ENCODE data around the gene BABAM2. TPM values are rescaled to one million over a fixed set of nuclear protein-coding genes. Genes with fewer than 3 reads are reported as not detected.

BABAM2 gene
- total RNA-seq, 4 donors from 2014 or later: 35.5 to 44.9 (median 39.9) TPM

GRCh38 chr2:28292491-28292890 is 402.0 kb downstream of the BABAM2 start:
- no peak for TF ChIP-seq CTCF (IDR thresholded peaks at IDR 0.05)
- TF ChIP-seq POLR2AphosphoS5 (IDR thresholded peaks at IDR 0.05): no peak
- TF ChIP-seq EP300 (IDR thresholded peaks at IDR 0.05): no peak
- no peak for TF ChIP-seq POLR2A (IDR thresholded peaks at IDR 0.05; ENCODE audit: low read depth)
- Histone ChIP-seq H3K36me3 (no peaks in the 10 kb centered on the region), H3K4me3 (no peak overlapping the region), H3K27ac (replicated peaks in 1 of 4) (no peak overlapping the region), H3K27me3 (no peaks in the 10 kb centered on the region), H3K4me1 (peaks cover 0 to 4% (median 0%) of the 10 kb centered on the region in 4 donors), H3K9me3 (no peaks in the 10 kb centered on the region)
- intact Hi-C loops (cut with DNase I): no loop called here
- WGBS: 84% methylated on average over 2 of the region's 2 CpGs
- no peak for DNase-seq (ENCODE audit: extremely low spot score)

GRCh38 chr2:28293416-28293815 is 402.9 kb downstream of the BABAM2 start:
- no peak for DNase-seq (ENCODE audit: extremely low spot score)
- no peaks in the 10 kb centered on the region for H3K9me3 ChIP-seq
- TF ChIP-seq CTCF (IDR thresholded peaks at IDR 0.05): no peak
- no peak for TF ChIP-seq POLR2A (IDR thresholded peaks at IDR 0.05; ENCODE audit: low read depth)
- TF ChIP-seq POLR2AphosphoS5 (IDR thresholded peaks at IDR 0.05): no peak
- no peak for TF ChIP-seq EP300 (IDR thresholded peaks at IDR 0.05)
- H3K4me3 ChIP-seq: no peak overlapping the region
- WGBS: 93% methylated on average over 2 of the region's 5 CpGs
- H3K4me1 ChIP-seq: no peaks in the 10 kb centered on the region
- no peak overlapping the region for H3K27ac ChIP-seq (replicated peaks in 1 of 4)
- peaks cover 0 to 3% (median 0%) of the 10 kb centered on the region in 4 donors for H3K36me3 ChIP-seq
- intact Hi-C loops (cut with DNase I): no loop called here
- no peaks in the 10 kb centered on the region for H3K27me3 ChIP-seq

- no peaks in the 10 kb centered on the region for H3K27me3 ChIP-seq
- intact Hi-C loops (cut with DNase I): no loop called here
- H3K27ac ChIP-seq (replicated peaks in 1 of 4): no peak overlapping the region
- H3K36me3 ChIP-seq: peaks cover 0 to 5% (median 0%) of the 10 kb centered on the region in 4 donors
- no peak for TF ChIP-seq POLR2A (IDR thresholded peaks at IDR 0.05; ENCODE audit: low read depth)
- no peak for TF ChIP-seq POLR2AphosphoS5 (IDR thresholded peaks at IDR 0.05)
- H3K4me1 ChIP-seq: no peaks in the 10 kb centered on the region
- no peak overlapping the region for H3K4me3 ChIP-seq
- no peaks in the 10 kb centered on the region for H3K9me3 ChIP-seq
- no peak for DNase-seq (ENCODE audit: extremely low spot score)
- 100% methylated on average over 1 of the region's 1 CpG for WGBS
These were observed 403.9 kb downstream of the BABAM2 start for GRCh38 chr2:28294451-28294850.

GRCh38 chr2:28296243-28296642 is 405.7 kb downstream of the BABAM2 start:
- 82% methylated on average over 7 of the region's 7 CpGs for WGBS
- no peak for DNase-seq (ENCODE audit: extremely low spot score)
- Histone ChIP-seq H3K27me3 (no peaks in the 10 kb centered on the region), H3K9me3 (no peaks in the 10 kb centered on the region), H3K4me1 (peaks cover 0 to 13% (median 11%) of the 10 kb centered on the region in 4 donors), H3K36me3 (peaks cover 0 to 16% (median 0%) of the 10 kb centered on the region in 4 donors), H3K4me3 (no peak overlapping the region), H3K27ac (replicated peaks in 1 of 4) (no peak overlapping the region)
- intact Hi-C loops (cut with DNase I): no loop called here
- TF ChIP-seq EP300 (IDR thresholded peaks at IDR 0.05) (no peak), CTCF (IDR thresholded peaks at IDR 0.05) (no peak), POLR2A (IDR thresholded peaks at IDR 0.05; ENCODE audit: low read depth) (no peak), POLR2AphosphoS5 (IDR thresholded peaks at IDR 0.05) (no peak)

- no peak for DNase-seq (ENCODE audit: extremely low spot score)
- Histone ChIP-seq H3K4me1 (peaks cover 0 to 17% (median 17%) of the 10 kb centered on the region in 4 donors), H3K9me3 (no peaks in the 10 kb centered on the region), H3K36me3 (peaks cover 0 to 20% (median 0%) of the 10 kb centered on the region in 4 donors), H3K27me3 (no peaks in the 10 kb centered on the region), H3K4me3 (no peak overlapping the region), H3K27ac (replicated peaks in 1 of 4) (no peak overlapping the region)
- WGBS: 89% methylated on average over 4 of the region's 4 CpGs
- intact Hi-C loops (cut with DNase I): no loop called here
- TF ChIP-seq CTCF (IDR thresholded peaks at IDR 0.05) (no peak), POLR2A (IDR thresholded peaks at IDR 0.05; ENCODE audit: low read depth) (no peak), EP300 (IDR thresholded peaks at IDR 0.05) (no peak), POLR2AphosphoS5 (IDR thresholded peaks at IDR 0.05) (no peak)
These were observed 406.4 kb downstream of the BABAM2 start for GRCh38 chr2:28296904-28297303.

Measured in esophagus muscularis mucosa (tissue), 4 donors.